Small intestine (tissue), 7 donors: ENCODE results near the gene FSIP1. TPM values are rescaled to one million over a fixed set of nuclear protein-coding genes. Genes with fewer than 3 reads are reported as not detected.

Experiments used
- DNase-seq, 2 donors: peaks; one replicate each; pipeline versions ENCODE4 v3.0.0 to v3.0.0-alpha.2; 2013
- FAIRE-seq: peaks from 2 replicates; lab custom pipeline; 2012; peaks lifted over from hg19 to GRCh38; lab: Jason Lieb, UNC
- H3K27ac ChIP-seq, 3 donors: one replicate each; pipeline ENCODE4 v1.5.1; 2013; ENCODE audit warnings: low read length in 2 of 3, mild to moderate bottlenecking in 2 of 3, control low read depth in 1 of 3, inconsistent platforms in 1 of 3, low read depth in 1 of 3, moderate library complexity in 1 of 3
- H3K27me3 ChIP-seq, 3 donors: one replicate each; pipeline ENCODE4 v1.6.1; 2013; ENCODE audit warnings: low read length in 3 of 3, inconsistent platforms in 1 of 3; ENCODE audit not compliant: control insufficient read depth in 3 of 3, insufficient read depth in 3 of 3
- H3K36me3 ChIP-seq, 3 donors: one replicate each; pipeline ENCODE4 v1.6.1; 2013; ENCODE audit warnings: low read length in 3 of 3, inconsistent platforms in 1 of 3, low read depth in 1 of 3, mild to moderate bottlenecking in 1 of 3, moderate library complexity in 1 of 3; ENCODE audit not compliant: control insufficient read depth in 3 of 3, insufficient read depth in 2 of 3
- H3K4me1 ChIP-seq, 3 donors: one replicate each; pipeline ENCODE4 v1.6.1; 2013; ENCODE audit warnings: low read length in 2 of 3, inconsistent platforms in 1 of 3, low read depth in 1 of 3, mild to moderate bottlenecking in 1 of 3, moderate library complexity in 1 of 3; ENCODE audit not compliant: control insufficient read depth in 3 of 3, insufficient read depth in 2 of 3
- H3K4me3 ChIP-seq, 3 donors: one replicate each; pipeline ENCODE4 v1.5.1; 2013; ENCODE audit warnings: low read length in 3 of 3, control low read depth in 1 of 3, inconsistent platforms in 1 of 3, low read depth in 1 of 3, mild to moderate bottlenecking in 1 of 3, moderate library complexity in 1 of 3
- H3K9me3 ChIP-seq, 2 donors: one replicate each; pipeline ENCODE4 v1.6.1; 2013; ENCODE audit warnings: low read depth in 1 of 2, low read length in 1 of 2; ENCODE audit not compliant: control insufficient read depth in 2 of 2, insufficient read depth in 1 of 2
- WGBS, 3 donors: extraction: QIAGEN DNeasy Blood & Tissue Kit; methylation state at CpG; one replicate each; pipeline ENCODE4 v1.1.7; 2013; 5-methylcytosine and 5-hydroxymethylcytosine counted together
- polyA plus RNA-seq, 4 donors: library from polyadenylated mRNA; stranded (reverse) in 3 of 4; unstranded in 1 of 4; fragments of 200-250 nt in 3 of 4; fragments of 120-200 nt in 1 of 4; gene quantifications; one replicate each; pipeline versions ENCODE4 v1.2.1 to v1.2.3, GENCODE V29; 2013
- donor health status: healthy with polysubstance abuse.
- donor health status: control.
- donor health status: control.
- donor health status: Bipolar disorder and iron deficiency.
- donor health status: healthy.

FSIP1 gene
- polyA plus RNA-seq, 4 donors = 0.12 to 0.72 TPM; not detected in 2

GRCh38 chr15:39797407-39797806, 14.8 kb upstream of the FSIP1 start:
- Histone ChIP-seq H3K27me3 (no peaks in the 10 kb centered on the region), H3K27ac (no peak overlapping the region), H3K4me3 (no peak overlapping the region), H3K9me3 (no peaks in the 10 kb centered on the region), H3K4me1 (no peaks in the 10 kb centered on the region), H3K36me3 (no peaks in the 10 kb centered on the region)
- WGBS, 3 donors = 83 to 89% (median 85%) methylated on average over 6 of the region's 6 CpGs
- FAIRE-seq (no peak), DNase-seq (no peak)

- no peak for DNase-seq
- no peak overlapping the region for H3K27ac ChIP-seq
- WGBS, 3 donors = 40 to 66% (median 52%) methylated on average over 5 of the region's 5 CpGs
- H3K36me3 ChIP-seq = no peaks in the 10 kb centered on the region
- no peak for FAIRE-seq
- H3K27me3 ChIP-seq = no peaks in the 10 kb centered on the region
- H3K4me1 ChIP-seq = no peaks in the 10 kb centered on the region
- H3K9me3 ChIP-seq = no peaks in the 10 kb centered on the region
- no peak overlapping the region for H3K4me3 ChIP-seq
These were observed 14.0 kb upstream of the FSIP1 start for GRCh38 chr15:39796601-39797000.

- no peak for DNase-seq
- Histone ChIP-seq H3K4me3 (no peak overlapping the region), H3K36me3 (no peaks in the 10 kb centered on the region), H3K27ac (no peak overlapping the region), H3K9me3 (no peaks in the 10 kb centered on the region), H3K4me1 (no peaks in the 10 kb centered on the region), H3K27me3 (no peaks in the 10 kb centered on the region)
- no peak for FAIRE-seq
- 53 to 65% (median 64%) methylated on average over 3 of the region's 3 CpGs for WGBS, 3 donors
These were observed 12.8 kb upstream of the FSIP1 start for GRCh38 chr15:39795486-39795885.

GRCh38 chr15:39794954-39795353, 12.3 kb upstream of the FSIP1 start:
- no peaks in the 10 kb centered on the region for H3K36me3 ChIP-seq
- peak in 1 of 2 donors; percentile 76 for DNase-seq

GRCh38 chr15:39793923-39794322, 11.3 kb upstream of the FSIP1 start:
- Histone ChIP-seq H3K27me3 (no peaks in the 10 kb centered on the region), H3K36me3 (no peaks in the 10 kb centered on the region), H3K4me1 (no peaks in the 10 kb centered on the region), H3K4me3 (no peak overlapping the region), H3K27ac (no peak overlapping the region), H3K9me3 (no peaks in the 10 kb centered on the region)
- no peak for FAIRE-seq
- WGBS, 3 donors = 86 to 94% (median 92%) methylated on average over 4 of the region's 4 CpGs
- no peak for DNase-seq

More at GRCh38 chr15:39794954-39795353, 12.3 kb upstream of the FSIP1 start:
- Histone ChIP-seq H3K27me3 (no peaks in the 10 kb centered on the region), H3K27ac (no peak overlapping the region), H3K9me3 (no peaks in the 10 kb centered on the region), H3K4me3 (no peak overlapping the region), H3K4me1 (no peaks in the 10 kb centered on the region)
- WGBS, 3 donors = 65 to 83% (median 65%) methylated on average over 3 of the region's 3 CpGs
- FAIRE-seq = no peak

- Histone ChIP-seq H3K27ac (no peak overlapping the region), H3K36me3 (no peaks in the 10 kb centered on the region), H3K4me3 (no peak overlapping the region), H3K27me3 (no peaks in the 10 kb centered on the region), H3K4me1 (no peaks in the 10 kb centered on the region), H3K9me3 (no peaks in the 10 kb centered on the region)
- FAIRE-seq = no peak
- 30 to 73% (median 58%) methylated on average over 4 of the region's 4 CpGs for WGBS, 3 donors
- DNase-seq = no peak
These were observed 10.2 kb upstream of the FSIP1 start for GRCh38 chr15:39792844-39793335.

- Histone ChIP-seq H3K36me3 (no peaks in the 10 kb centered on the region), H3K27me3 (no peaks in the 10 kb centered on the region), H3K4me1 (peaks cover 0 to 2% (median 0%) of the 10 kb centered on the region in 3 donors), H3K9me3 (no peaks in the 10 kb centered on the region), H3K4me3 (no peak overlapping the region), H3K27ac (no peak overlapping the region)
- FAIRE-seq = no peak
- WGBS, 3 donors = 79 to 84% (median 79%) methylated on average over 5 of the region's 5 CpGs
- no peak for DNase-seq
These were observed 9.6 kb upstream of the FSIP1 start for GRCh38 chr15:39792025-39792843.

GRCh38 chr15:39789736-39790135, 7.1 kb upstream of the FSIP1 start:
- Histone ChIP-seq H3K4me1 (peaks cover 0 to 2% (median 0%) of the 10 kb centered on the region in 3 donors), H3K36me3 (no peaks in the 10 kb centered on the region), H3K9me3 (no peaks in the 10 kb centered on the region), H3K4me3 (no peak overlapping the region), H3K27ac (no peak overlapping the region), H3K27me3 (no peaks in the 10 kb centered on the region)
- 71 to 81% (median 77%) methylated on average over 4 of the region's 4 CpGs for WGBS, 3 donors
- FAIRE-seq (no peak), DNase-seq (no peak)
